ENCODE data around the gene UBTF.

The UBTF gene

GRCh38 chr17:44254361-44255095, 35.1 kb upstream of the UBTF start:
- H3K4me3 ChIP-seq (ENCODE audit: low read depth, low read length) = no peak overlapping the region
- DNase-seq (ENCODE audit: low read depth) = no peak
- TF ChIP-seq CTCF (conservative IDR thresholded peaks at IDR 0.05; ENCODE audit: low read depth, low read length) = no peak

GRCh38 chr17:44253006-44253405, 33.5 kb upstream of the UBTF start:
- no peak for DNase-seq (ENCODE audit: low read depth)
- no peak overlapping the region for H3K4me3 ChIP-seq (ENCODE audit: low read depth, low read length)
- no peak for TF ChIP-seq CTCF (conservative IDR thresholded peaks at IDR 0.05; ENCODE audit: low read depth, low read length)

GRCh38 chr17:44251062-44251461, 31.6 kb upstream of the UBTF start:
- DNase-seq (ENCODE audit: low read depth) = no peak
- H3K4me3 ChIP-seq (ENCODE audit: low read depth, low read length) = no peak overlapping the region
- TF ChIP-seq CTCF (conservative IDR thresholded peaks at IDR 0.05; ENCODE audit: low read depth, low read length) = no peak

- no peak for DNase-seq (ENCODE audit: low read depth)
- TF ChIP-seq CTCF (conservative IDR thresholded peaks at IDR 0.05; ENCODE audit: low read depth, low read length) = no peak
- H3K4me3 ChIP-seq (ENCODE audit: low read depth, low read length) = no peak overlapping the region
Observed at GRCh38 chr17:44249501-44250246, 30.2 kb upstream of the UBTF start.

- no peak for TF ChIP-seq CTCF (conservative IDR thresholded peaks at IDR 0.05; ENCODE audit: low read depth, low read length)
- DNase-seq (ENCODE audit: low read depth) = no peak
Observed at GRCh38 chr17:44247876-44248736, 28.6 kb upstream of the UBTF start.

GRCh38 chr17:44247440-44247841, 28.0 kb upstream of the UBTF start:
- no peak for TF ChIP-seq CTCF (conservative IDR thresholded peaks at IDR 0.05; ENCODE audit: low read depth, low read length)
- H3K4me3 ChIP-seq (ENCODE audit: low read depth, low read length) = no peak overlapping the region
- DNase-seq (ENCODE audit: low read depth) = no peak

More at GRCh38 chr17:44247876-44248736, 28.6 kb upstream of the UBTF start:
- no peak overlapping the region for H3K4me3 ChIP-seq (ENCODE audit: low read depth, low read length)

Data from choroid plexus epithelial cell (primary cell).